Effector CD4-positive, alpha-beta T cell (primary cell): ENCODE data around the gene EPS15.
A peak's percentile ranks its signal among the peaks of the same experiment; 100 is the strongest.
"Not testable (repeated sequence)": the region's sequence is repeated elsewhere in the genome, so short reads cannot be mapped to it uniquely, and the experiment has no call there.

Source experiments
- DNase-seq: peaks from one replicate; pipeline ENCODE4 v3.0.0-alpha.2; 2020
- total RNA-seq: gene quantifications from one replicate; lab custom pipeline; 2026; lab: John Stamatoyannopoulos, UW

EPS15 gene
- total RNA-seq: 115 reads per million, percentile 85 among the genes with 10 or more reads in this experiment

DNA sequence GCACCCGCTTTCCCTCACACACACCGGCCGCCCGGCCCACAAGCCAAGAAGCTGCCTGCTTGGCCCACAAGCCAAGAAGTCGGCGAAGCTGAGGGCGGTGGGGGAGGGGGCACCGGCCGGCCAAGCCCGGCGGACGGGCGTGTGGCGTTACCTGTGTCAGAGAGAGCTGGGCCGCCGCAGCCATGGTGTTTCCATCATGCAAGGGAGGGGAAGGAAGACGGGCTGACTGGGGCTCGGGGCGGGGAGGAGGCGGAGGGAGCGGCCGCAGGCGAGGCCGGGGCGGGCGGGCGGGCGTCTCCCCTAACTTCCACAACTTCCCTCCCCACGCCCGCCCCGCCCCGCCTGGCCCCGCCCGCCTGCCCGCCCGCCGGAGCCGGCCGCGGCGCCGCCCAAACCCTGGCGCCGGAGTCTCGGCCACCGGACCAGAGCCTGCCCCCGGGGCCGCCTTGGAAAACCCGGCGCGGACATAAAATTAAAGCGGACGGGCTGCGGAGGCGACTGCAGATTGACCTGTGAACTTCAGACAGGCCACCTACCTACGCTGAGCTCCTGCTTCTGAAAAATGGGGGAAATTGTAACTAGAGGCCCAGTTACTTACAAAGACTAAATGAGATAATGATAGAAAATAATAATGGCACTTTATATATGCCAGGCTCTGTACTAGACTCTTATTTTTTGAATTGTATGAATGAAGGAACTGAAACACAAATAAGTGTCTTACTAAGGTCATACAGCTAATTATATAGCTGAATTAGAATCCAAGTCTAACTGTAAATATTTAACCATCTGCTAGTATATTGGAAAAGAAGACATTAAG lies at the start of gene EPS15:
Gene EPS15, minus strand, starts transcription at position 219 of the 817 bp plus-strand sequence. Its CDS starts 35 bp downstream, at position 184.
- peak; percentile 74 for DNase-seq

GRCh38 chr1:51568231-51568935 lies 49.3 kb upstream of the EPS15 start:
- DNase-seq: no peak

GRCh38 chr1:51567653-51568052 lies 48.6 kb upstream of the EPS15 start:
- DNase-seq: no peak

- no peak for DNase-seq
Observed at GRCh38 chr1:51566260-51566659, 47.2 kb upstream of the EPS15 start.

DNA sequence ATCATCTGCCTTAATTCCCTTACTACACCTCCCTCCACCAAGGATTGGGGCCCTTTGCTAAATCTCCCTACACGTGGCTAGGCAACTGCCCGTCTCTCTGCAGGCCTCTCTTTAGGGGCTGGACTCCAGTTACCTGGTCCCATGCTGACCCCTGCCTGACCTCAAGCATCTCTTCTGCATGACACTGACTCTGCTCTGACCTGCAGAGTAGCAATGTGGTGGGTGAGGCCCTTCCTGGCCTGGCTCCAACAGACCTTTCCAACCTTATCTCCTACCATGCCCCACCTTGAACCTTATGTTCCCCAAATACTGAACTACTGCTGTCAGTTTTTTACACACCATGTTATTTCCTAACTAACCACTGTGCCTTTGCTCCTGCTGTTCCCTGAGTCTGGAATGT lies 45.9 kb upstream of the EPS15 start:
- no peak for DNase-seq

DNA sequence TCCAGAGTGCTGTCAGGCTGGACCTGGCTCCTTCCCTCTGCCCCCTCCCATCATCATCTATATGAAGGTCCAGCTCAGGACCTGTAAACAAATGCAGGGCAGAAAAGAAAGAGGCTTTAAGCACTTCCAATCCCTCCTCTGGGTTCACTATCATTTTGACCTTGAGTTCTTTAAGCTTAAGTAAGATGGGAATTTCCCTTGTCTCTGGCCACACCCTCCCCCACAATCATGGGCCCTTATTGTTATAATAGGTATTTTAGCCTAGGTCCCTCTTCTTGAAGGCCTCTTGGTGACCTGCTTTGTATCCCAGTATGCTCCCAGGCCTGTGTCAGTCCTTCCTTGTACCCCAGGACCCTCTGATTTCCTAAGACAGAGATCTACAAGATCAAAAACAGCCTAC lies 45.1 kb upstream of the EPS15 start:
- no peak for DNase-seq

GRCh38 chr1:51561702-51562101 lies 42.6 kb upstream of the EPS15 start:
- DNase-seq: no peak

- DNase-seq: not testable (repeated sequence)
Observed at GRCh38 chr1:51560895-51561294, 41.8 kb upstream of the EPS15 start.

DNA sequence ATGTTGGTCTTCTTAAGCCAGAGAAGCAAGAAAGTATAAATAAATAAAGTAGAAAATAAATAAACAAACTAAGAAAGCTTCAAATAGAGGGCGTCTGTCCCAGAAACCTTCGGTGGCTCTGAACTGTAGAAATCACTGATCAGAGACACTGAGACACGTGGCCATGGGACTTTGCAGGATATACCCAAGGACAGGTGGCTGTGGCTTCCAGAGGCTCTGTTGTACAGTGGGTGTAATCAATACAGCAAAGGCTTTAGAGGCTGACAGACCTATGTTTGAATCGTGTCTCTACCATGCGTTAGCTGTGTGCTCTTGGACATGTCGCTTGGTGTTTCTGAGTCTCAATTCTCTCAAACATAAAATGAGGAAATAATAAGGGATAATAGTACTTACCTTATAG lies 41.0 kb upstream of the EPS15 start:
- no peak for DNase-seq

DNA sequence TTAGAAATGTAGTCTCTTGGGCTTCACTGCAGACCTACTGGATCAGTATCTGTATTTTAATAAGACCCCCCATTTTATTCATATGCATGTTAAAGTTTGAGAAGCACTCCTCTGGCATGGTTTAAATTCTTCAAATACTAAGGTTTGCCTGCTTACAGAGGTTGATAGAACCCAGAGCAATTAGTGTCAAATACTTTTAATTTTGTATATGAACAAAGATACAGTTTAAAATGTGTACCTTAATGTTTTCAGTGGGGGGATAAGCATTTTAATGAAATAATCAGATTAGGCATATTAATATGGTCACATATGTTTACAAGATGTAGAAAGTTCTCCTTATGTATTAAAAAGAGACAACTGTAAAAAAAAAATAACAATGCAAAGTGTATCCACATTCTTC lies 40.4 kb upstream of the EPS15 start:
- no peak for DNase-seq

DNA sequence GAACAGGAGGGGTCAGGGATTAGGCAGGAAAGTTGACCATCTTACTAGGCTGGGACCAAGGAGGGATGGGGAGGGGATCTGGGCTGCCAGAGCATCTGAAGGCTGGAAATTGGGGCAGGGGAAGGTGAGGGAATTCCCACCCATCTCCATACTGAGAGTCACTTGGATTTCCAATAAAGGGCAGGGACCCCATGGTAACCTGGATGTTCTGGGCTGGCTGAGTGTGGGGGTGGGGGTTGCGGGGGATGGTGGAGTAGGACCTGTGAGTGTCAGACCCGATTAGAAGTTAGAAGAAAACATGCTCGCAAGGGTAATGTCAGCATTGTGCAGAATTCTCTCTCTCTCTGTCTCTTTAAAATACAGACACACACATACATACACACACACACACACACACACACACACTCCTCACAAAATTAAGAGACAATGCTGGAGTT lies 40.0 kb upstream of the EPS15 start:
- DNase-seq: no peak

DNA sequence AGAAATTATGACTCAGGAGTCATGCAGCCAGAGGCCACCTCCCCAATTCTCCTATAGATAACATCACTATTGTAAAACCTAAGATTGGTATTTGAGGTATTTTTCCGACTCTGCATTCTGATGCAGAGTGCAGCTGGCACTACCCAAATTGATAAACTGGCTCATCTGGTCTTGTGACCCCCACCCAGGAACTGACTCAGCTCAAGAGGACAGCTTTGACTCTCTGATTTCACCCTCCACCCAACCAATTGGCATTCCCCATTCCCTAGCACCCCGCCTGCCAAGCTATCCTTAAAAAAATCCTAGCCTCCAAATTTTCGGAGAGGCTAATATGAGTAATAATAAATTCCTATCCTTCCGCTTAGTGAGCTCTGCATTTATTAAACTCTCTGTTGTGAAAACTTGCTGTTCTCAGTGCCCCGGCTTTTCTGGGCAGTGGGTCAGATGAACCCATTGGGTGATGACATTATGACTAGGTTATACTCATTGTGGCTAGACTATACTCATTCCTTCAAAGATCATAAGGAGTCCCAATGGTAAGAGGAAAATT lies 39.4 kb upstream of the EPS15 start:
- no peak for DNase-seq

DNA sequence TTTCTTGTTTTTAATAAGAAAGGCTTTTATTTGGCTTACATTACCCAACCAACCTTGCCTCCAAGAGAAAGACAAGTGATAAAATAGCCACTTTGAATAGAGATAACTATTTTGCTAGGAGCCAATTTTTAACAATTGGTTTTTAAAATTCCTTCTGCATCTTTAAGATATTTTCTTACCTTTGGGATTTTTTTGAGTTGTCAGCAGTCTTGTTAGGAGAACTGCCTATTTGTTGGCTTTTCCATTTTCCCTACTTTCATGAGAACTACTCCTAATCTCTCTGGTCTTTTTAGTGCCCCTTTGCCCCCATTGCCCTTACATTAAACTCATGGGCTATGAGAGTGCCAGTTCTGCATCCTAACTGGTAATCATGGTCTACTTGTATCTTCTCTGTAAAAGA lies 38.1 kb upstream of the EPS15 start:
- no peak for DNase-seq

DNA sequence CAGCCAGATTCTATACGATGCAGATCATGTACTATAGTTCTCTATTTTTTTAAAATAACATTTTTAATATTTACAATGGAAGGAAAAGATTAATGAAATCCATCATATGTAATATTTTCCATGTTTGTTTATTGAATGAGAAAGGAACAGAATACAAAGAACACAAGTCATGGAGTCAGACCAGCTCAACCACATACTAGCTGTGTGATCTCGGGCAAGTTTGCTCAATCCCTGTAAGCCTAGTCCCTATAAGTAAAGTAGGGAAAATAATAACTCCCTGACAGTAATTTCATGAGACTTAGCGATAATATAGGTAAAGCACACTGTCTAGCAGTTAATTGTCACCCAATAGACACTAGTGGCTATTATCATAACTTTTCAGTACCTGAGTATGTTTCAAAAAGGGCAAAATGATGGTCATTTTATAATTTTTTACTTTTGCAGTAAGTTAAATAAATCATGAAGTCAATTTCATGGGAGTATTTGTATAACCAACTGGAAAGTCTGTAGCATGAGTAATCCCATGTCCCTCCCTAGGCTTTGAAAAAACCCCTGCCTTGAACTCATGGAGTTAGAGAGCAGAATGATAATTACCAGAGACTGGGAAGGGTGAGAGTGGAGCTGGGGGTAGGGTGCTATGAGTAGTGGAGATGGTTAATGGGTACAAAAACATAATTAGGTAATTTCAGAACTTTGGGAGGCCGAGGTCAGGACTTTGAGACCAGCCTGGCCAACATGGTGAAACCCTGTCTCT lies 37.0 kb upstream of the EPS15 start:
- no peak for DNase-seq

DNA sequence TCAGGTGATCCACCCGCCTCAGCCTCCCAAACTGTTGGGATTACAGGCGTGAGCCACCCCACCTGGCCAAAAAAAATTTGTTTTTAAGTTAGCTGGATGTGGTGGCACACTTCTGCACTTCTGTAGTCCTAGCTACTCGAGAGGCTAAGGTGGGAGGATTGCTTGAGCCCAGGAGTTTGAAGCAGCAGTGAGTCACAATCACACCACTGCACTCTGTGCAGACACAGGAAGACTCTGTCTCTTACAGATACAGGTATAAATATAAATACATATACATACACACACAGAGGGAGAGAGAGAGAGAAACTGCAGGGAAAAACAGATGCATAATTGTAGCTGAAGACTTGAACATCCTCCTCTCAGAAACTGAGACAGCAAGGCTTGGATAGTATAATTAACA lies 34.8 kb upstream of the EPS15 start:
- DNase-seq: no peak

DNA sequence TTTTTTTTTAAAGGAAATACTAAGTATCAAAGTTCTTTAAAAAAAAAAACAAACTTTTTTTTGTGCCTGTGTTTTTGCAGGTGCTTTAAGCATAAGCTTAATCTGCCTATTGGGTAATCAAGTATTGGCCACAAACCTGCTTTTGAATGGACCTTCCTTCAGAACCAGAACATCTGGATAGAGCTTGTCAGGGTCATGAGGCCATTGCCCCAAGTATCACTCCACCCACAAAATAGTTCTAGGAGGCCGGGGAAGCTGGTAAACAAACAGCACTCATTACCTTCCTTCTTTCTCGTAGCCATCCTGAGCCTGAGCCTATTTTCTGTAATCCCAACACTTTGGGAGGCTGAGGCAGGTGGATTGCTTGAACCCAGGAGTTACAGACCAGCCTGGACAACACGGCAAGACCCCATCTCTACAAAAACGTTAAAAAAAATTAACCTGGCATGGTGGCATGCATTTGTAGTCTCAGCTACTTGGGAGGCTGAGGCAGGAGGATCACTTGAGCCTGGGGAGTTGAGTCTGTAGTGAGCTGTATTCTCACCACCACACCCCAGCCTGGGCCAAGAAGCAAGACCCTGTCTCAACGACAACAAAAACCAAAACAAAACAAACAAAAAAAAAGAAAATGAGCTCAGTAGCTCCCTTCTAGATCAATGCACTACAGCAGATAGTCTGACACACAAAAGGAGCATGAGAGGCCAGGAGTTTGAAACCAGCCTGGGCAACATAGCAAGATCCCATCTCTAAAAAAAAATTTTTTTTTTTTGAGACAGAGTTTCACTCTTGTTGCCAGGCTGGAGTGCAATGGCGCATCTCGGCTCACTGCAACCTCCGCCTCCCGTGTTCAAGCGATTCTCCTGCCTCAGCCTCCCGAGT lies 34.1 kb upstream of the EPS15 start:
- DNase-seq: no peak

GRCh38 chr1:51551848-51552296 lies 32.8 kb upstream of the EPS15 start:
- no peak for DNase-seq

DNA sequence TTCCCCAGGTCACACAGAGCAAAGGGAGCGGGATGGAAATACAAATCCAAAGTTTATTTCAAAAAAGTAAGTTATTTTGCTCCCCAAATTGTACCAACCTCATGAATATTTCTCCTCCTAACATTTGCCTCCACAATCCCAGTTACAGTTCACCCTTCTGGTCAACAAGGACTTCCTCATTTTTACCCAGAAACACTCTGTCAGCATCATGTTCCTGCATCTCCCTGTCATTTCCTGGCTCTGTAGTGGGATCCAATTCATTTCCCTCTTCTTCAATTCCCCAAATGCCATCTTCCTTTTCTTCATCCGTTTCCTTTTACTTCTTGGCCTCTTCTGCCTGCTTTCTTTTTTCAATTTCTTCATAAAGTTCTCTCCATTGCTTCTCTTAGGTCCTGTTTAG lies 32.0 kb upstream of the EPS15 start:
- DNase-seq: no peak

DNA sequence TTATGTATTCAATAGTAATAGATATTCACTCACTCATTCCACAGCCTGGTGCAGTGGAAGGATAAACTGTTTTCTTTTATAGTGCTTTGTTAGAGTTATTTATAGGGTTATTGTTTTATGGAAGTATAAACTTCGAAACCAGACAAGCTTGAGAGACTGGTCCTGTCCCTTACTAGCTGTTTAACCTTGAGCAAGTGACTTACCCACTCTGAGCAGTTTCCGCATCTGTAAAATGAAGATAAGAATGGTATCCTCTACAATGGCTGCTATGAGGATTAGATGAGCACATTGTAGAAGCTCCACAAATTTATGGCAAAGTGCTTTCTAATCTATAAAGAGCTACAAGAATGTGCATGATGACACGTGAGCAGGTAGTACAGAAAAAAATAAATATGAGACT lies 30.8 kb upstream of the EPS15 start:
- DNase-seq: no peak

- DNase-seq: no peak
Observed at GRCh38 chr1:51549016-51549619, 30.1 kb upstream of the EPS15 start.

DNA sequence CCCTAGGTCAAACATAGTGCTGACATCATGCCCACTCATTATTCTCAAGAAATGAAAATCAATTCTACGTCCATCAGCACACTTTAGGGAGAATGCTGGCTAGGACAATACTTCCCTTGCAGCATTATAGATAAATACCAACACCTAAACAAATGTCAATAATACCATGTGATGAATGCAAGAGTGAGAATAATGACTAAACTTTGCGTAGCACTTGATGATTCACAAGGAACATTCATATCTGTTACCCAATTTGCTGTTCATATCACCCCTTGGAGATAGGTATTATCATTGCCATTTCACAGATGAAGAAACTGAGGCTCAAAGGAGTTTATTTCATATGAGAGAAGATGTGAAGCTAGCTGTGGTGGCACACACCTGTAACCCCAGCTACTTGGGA lies 24.8 kb upstream of the EPS15 start:
- no peak for DNase-seq
